Subcutaneous abdominal adipose tissue (tissue), 5 donors: ENCODE results near the gene FOXJ2.
A peak's percentile ranks its signal among the peaks of the same experiment; 100 is the strongest.
"Not testable (repeated sequence)": the region's sequence is repeated elsewhere in the genome, so short reads cannot be mapped to it uniquely, and the experiment has no call there.

ENCODE experiments used
- H3K27ac ChIP-seq: one replicate; pipeline ENCODE4 v1.7.0; 2013; ENCODE audit warnings: low read depth, mild to moderate bottlenecking, inconsistent platforms, low read length, moderate library complexity
- H3K27me3 ChIP-seq, 5 donors: one replicate each; pipeline ENCODE4 v1.7.0; 2013; ENCODE audit warnings: low read length in 5 of 5, inconsistent platforms in 1 of 5; ENCODE audit not compliant: control insufficient read depth in 5 of 5, insufficient read depth in 4 of 5
- H3K36me3 ChIP-seq, 5 donors: one replicate each; pipeline ENCODE4 v1.7.0; 2013; ENCODE audit warnings: low read length in 5 of 5; ENCODE audit not compliant: control insufficient read depth in 5 of 5, insufficient read depth in 5 of 5
- H3K4me1 ChIP-seq, 5 donors: one replicate each; pipeline ENCODE4 v1.7.0; 2013; ENCODE audit warnings: low read length in 5 of 5, mild to moderate bottlenecking in 3 of 5, moderate library complexity in 1 of 5; ENCODE audit not compliant: control insufficient read depth in 5 of 5, insufficient read depth in 5 of 5
- H3K4me3 ChIP-seq, 5 donors: one replicate each; pipeline ENCODE4 v1.7.0; 2013; ENCODE audit warnings: low read length in 5 of 5, low read depth in 1 of 5
- H3K9ac ChIP-seq, 5 donors: one replicate each; pipeline ENCODE4 v1.7.0; 2013; ENCODE audit warnings: low read length in 5 of 5, mild to moderate bottlenecking in 4 of 5, moderate library complexity in 3 of 5
- H3K9me3 ChIP-seq, 5 donors: one replicate each; pipeline ENCODE4 v1.7.0; 2013; ENCODE audit warnings: low read length in 5 of 5; ENCODE audit not compliant: control insufficient read depth in 5 of 5
- donor health status: healthy.
- donor health status: healthy.
- donor health status: healthy.
- donor health status: healthy.
- donor health status: healthy.

Gene FOXJ2

DNA sequence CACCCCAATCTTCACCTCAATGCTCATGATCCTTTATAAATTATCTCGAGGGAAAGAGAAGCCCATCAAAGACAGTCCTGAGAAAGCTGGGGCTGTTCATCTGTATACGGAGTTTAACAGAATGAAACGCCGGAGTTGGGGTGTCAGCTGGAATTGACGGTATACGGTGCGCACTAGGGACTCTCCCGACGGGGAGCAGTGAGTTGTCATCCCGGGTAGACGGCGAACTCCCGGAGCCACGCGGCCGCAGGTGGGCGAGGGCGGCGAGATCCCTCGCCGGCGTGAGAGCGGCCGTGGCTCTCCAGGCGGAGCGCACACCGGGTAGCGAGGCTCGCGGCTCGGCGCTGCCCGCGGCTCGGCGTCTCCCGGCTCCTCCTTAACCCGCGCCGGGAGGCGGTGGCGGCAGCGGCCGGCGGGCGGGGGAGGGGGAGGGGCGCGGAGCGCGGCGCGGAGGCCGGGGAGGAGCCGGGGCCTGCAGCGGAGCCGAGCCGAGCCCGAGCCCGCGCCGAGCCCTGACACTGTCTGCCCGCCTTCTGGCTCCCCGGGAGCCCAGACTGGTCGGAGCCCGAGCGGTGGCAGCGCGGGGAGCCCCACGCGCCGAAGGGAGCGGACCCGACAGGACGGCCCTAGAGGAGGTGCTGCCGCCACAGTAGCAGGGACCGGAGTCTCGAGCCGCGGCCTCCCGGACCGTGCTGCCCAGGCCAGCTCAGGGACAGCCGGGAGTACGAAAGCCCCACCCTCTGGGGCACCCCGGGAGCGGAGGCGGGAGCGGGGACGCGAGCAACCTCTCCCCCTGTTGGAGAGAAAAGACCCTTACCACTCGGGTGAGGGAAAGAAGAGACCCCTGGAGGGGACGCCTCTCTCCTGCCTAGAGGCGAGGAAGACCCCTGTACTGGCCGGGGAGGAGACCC is at the start of gene FOXJ2:
Gene FOXJ2 (plus strand): TSS at position 475 of the 911 bp plus-strand sequence. CDS start 7,117 bp downstream, outside the sequence.
- peaks cover 0 to 5% (median 3%) of the 10 kb centered on the region in 5 donors for H3K36me3 ChIP-seq
- H3K4me1 ChIP-seq: peaks cover 19 to 55% (median 51%) of the 10 kb centered on the region in 5 donors
- H3K4me3 ChIP-seq: peak within 1 kb of the TSS; percentile 92 to 99 (median 93)
- H3K9ac ChIP-seq: peak within 1 kb of the TSS; percentile 87 to 99 (median 98)
- H3K9me3 ChIP-seq: no peaks in the 10 kb centered on the region
- no peaks in the 10 kb centered on the region for H3K27me3 ChIP-seq
- H3K27ac ChIP-seq: peak within 1 kb of the TSS; percentile 87

DNA sequence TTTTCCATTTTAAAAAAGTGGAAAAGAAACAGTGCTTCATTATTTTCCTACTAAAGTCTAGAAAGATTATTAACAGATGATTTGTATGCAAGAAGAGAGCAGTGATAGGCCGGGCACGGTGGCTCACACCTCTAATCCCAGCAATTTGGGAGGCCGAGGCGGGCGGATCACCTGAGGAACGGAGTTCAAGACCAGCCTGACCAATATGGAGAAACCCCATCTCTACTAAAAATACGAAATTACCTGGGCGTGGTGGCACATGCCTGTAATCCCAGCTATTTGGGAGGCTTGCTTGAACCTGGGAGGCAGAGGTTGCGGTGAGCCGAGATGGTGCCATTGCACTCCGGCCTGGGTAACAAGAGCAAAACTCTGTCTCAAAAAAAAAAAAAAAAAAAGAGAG is 49.5 kb upstream of the FOXJ2 start:
- not testable (repeated sequence) for H3K4me1 ChIP-seq, H3K4me3 ChIP-seq, H3K9me3 ChIP-seq, H3K36me3 ChIP-seq, H3K27me3 ChIP-seq, H3K9ac ChIP-seq, H3K27ac ChIP-seq

GRCh38 chr12:7983460-7983859 is 49.1 kb upstream of the FOXJ2 start:
- not testable (repeated sequence) for H3K27me3 ChIP-seq, H3K36me3 ChIP-seq, H3K4me1 ChIP-seq

DNA sequence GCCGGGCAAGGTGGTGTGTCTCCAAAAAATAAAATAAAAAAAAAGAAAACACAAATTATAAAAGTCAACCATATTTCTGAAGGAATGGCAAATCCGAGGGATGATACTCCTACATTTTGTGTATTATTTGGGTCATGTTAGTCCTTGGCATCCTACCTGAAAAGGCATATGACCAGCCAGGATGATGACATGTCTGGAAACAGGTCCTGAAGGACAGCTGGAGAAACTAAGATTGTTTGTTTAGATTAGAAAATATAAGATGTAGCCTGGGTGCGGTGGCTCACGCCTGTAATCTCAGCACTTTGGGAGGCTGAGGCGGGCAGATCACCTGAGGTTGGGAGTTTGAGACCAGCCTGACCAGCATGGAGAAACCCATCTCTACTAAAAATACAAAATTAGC is 47.6 kb upstream of the FOXJ2 start:
- no peaks in the 10 kb centered on the region for H3K9me3 ChIP-seq
- no peaks in the 10 kb centered on the region for H3K27me3 ChIP-seq
- H3K36me3 ChIP-seq: no peaks in the 10 kb centered on the region
- H3K4me3 ChIP-seq: no peak overlapping the region
- no peaks in the 10 kb centered on the region for H3K4me1 ChIP-seq
- H3K27ac ChIP-seq: no peak overlapping the region
- no peak overlapping the region for H3K9ac ChIP-seq

More at GRCh38 chr12:7983460-7983859, 49.1 kb upstream of the FOXJ2 start:
- H3K9ac ChIP-seq, H3K9me3 ChIP-seq, H3K27ac ChIP-seq, H3K4me3 ChIP-seq: not testable (repeated sequence)

DNA sequence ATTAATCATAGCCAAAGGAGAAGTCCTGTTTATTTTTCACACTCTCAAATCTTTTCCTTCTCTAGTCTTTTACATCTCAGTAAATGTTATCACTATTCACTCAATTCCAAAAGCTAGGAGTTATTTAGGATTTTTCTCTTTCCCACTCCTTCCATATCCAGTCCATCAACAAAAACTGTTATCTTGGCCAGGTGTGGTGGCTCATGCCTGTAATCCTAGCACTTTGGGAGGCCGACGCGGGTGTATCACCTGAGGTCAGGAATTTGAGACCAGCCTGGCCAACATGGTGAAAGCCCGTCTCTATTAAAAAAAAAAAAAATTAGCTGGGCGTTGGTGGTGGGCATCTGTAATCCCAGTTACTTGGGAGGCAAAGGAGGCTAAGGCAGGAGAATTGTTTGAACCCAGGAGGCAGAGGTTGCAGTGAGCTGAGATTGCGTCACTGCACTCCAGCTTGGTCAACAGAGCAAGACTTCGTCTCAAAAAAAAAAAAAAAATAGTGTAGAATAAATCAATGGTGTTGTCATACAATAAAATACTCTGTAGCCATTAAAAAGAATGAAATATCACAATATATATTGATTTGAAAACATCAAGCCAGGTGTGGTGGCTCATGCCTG is 46.6 kb upstream of the FOXJ2 start:
- Histone ChIP-seq H3K4me3 (no peak overlapping the region), H3K36me3 (no peaks in the 10 kb centered on the region)

GRCh38 chr12:7989827-7990491 is 42.6 kb upstream of the FOXJ2 start:
- no peaks in the 10 kb centered on the region for H3K4me1 ChIP-seq
- no peaks in the 10 kb centered on the region for H3K9me3 ChIP-seq
- no peak overlapping the region for H3K4me3 ChIP-seq
- no peak overlapping the region for H3K27ac ChIP-seq
- no peaks in the 10 kb centered on the region for H3K36me3 ChIP-seq
- peaks cover 0 to 2% (median 0%) of the 10 kb centered on the region in 5 donors for H3K27me3 ChIP-seq
- H3K9ac ChIP-seq: no peak overlapping the region

More for the DNA sequence above, 46.6 kb upstream of the FOXJ2 start:
- Histone ChIP-seq H3K9me3 (no peaks in the 10 kb centered on the region), H3K4me1 (no peaks in the 10 kb centered on the region), H3K9ac (no peak overlapping the region), H3K27me3 (peaks cover 0 to 2% (median 0%) of the 10 kb centered on the region in 5 donors), H3K27ac (no peak overlapping the region)

DNA sequence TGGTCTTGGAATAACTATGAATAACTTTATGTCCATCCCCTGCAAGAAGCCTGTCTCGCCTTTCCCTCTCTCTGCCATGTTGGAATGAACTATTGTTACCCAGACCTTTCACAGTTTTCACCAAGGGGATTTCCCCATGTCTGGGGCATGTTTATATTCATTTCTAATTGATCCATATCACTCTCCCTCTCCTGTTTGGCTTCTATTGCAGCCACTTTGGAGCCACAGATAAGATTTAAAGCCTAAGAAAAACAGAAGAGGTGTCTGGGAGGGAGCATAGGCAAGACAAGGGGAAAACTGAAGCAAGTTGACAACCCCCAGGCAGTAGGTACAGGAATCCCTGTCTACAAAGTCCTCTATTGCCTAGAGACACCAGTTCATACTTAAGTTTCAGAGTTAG is 41.0 kb upstream of the FOXJ2 start:
- H3K4me1 ChIP-seq: no peaks in the 10 kb centered on the region
- no peak overlapping the region for H3K4me3 ChIP-seq
- H3K27me3 ChIP-seq: peaks cover 0 to 2% (median 0%) of the 10 kb centered on the region in 5 donors
- no peaks in the 10 kb centered on the region for H3K9me3 ChIP-seq
- no peaks in the 10 kb centered on the region for H3K36me3 ChIP-seq
- no peak overlapping the region for H3K9ac ChIP-seq
- no peak overlapping the region for H3K27ac ChIP-seq

DNA sequence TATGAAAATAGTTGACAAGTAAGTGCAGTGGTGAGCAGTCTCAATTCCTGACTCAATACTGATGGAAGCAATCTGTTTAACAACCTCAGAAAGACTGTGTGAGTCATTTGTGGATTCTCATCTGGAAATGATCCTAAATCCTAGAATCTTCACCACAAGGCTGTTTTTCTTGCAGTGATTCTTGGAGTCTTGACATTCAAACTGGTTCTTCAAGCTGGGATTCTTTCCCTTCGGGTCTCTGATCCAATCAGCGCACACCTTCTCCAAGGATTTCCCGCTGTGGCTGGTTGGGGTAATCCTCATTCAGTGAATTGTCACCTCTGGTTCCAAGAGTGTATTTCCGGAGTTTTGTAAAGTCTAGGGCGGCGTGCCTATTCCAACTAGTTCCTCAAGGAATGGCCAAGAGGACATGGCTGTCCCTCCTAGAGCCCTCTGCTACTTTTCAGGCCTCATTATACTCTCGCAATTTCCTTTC is 37.7 kb upstream of the FOXJ2 start:
- no peak overlapping the region for H3K27ac ChIP-seq
- no peak overlapping the region for H3K9ac ChIP-seq
- H3K27me3 ChIP-seq: peaks cover 0 to 2% (median 0%) of the 10 kb centered on the region in 5 donors
- H3K4me1 ChIP-seq: no peaks in the 10 kb centered on the region
- H3K4me3 ChIP-seq: no peak overlapping the region
- peaks cover 0 to 9% (median 4%) of the 10 kb centered on the region in 5 donors for H3K9me3 ChIP-seq
- H3K36me3 ChIP-seq: no peaks in the 10 kb centered on the region

DNA sequence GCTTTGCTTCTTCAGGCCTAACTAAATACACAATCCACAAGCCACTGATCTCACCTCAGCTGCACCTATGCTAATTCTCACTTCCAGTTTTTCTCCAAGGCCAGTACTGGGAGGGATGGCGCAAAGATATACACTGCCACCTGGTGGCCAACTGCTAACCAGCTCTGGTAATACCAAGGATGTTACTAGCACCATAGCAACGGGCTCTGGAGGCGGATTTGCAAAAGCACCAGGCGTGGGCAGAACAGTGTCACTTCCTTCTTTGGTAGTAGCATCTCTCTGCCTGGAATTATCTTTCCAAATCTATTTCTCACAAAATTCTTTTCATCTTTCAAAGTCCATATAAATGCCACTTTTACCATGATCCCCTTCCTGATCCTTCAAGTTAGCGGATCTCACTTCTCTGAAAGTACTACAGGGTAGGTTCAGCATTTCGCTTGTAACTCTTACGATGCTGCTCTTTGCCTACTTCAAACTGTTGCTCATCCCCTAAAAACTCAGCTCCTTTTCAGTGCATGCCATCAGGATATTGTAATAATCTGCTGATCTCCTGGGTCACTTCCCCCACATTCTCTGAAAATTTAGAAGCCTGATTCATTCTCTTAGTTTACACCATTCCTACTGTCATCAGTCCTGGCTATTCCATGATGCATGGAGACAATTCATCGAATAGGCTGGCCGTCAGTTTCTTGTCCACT is 37.1 kb upstream of the FOXJ2 start:
- Histone ChIP-seq H3K36me3 (no peaks in the 10 kb centered on the region), H3K9ac (no peak overlapping the region), H3K4me3 (no peak overlapping the region), H3K27ac (no peak overlapping the region), H3K9me3 (peaks cover 0 to 9% (median 4%) of the 10 kb centered on the region in 5 donors), H3K4me1 (no peaks in the 10 kb centered on the region), H3K27me3 (no peaks in the 10 kb centered on the region)
